ENCODE data around the gene SLC39A11. TPM values are rescaled to one million over a fixed set of nuclear protein-coding genes. Genes with fewer than 3 reads are reported as not detected.

Gene SLC39A11
- total RNA-seq, 1 experiment from 2014 or later, result 56.1 TPM

DNA sequence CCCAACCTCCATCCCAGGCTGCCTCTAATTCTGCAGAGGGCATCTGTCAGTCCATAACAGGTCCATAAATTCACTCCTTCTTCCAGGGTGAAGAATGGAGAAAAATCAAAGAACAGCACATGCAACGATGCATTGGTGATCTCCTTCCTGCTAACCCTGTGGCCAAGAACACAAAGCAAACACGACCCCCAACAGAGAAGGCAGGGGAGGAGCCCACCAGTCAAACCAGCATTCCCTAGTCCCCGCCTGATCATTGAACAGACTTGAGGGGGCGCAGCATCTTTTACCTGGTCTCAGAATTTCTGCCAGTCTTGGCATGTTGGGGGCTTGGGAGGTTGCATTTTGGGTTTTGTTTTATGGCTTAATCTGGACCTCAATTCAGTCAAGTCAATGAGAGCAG is 476.0 kb downstream of the SLC39A11 start:
- BruUV-seq (replicated peaks), result no TSS peak
- POLR2A ChIA-PET, result interaction anchor here (0.6 kb wide), 1 partner anchor 68 kb away, joined by 4 read pairs; no protein-coding TSS in a partner anchor
- CTCF ChIA-PET, result no interaction called here
- peaks cover 50% of the 10 kb centered on the region for H3K4me1 ChIP-seq (ENCODE audit: control insufficient read depth, insufficient read depth, low read length)
- in situ Hi-C loops (cut with HindIII; ENCODE audit: low pct_unique_long_range_greater_than_20kb, low sequenced_read_pairs), result no loop called here
- intact Hi-C loops (cut with micrococcal nuclease; ENCODE audit: unreplicated experiment), result no loop called here
- TF ChIP-seq POLR2AphosphoS5 (IDR thresholded peaks at IDR 0.05; ENCODE audit: low read depth, low read length) (no peak), TCF7L2 (IDR thresholded peaks at IDR 0.05; ENCODE audit: low read depth, low read length) (no peak), SIN3A (IDR thresholded peaks at IDR 0.05; ENCODE audit: borderline replicate concordance, insufficient read depth, low read depth, low read length) (no peak)
- TF ChIP-seq, protein P1, sequence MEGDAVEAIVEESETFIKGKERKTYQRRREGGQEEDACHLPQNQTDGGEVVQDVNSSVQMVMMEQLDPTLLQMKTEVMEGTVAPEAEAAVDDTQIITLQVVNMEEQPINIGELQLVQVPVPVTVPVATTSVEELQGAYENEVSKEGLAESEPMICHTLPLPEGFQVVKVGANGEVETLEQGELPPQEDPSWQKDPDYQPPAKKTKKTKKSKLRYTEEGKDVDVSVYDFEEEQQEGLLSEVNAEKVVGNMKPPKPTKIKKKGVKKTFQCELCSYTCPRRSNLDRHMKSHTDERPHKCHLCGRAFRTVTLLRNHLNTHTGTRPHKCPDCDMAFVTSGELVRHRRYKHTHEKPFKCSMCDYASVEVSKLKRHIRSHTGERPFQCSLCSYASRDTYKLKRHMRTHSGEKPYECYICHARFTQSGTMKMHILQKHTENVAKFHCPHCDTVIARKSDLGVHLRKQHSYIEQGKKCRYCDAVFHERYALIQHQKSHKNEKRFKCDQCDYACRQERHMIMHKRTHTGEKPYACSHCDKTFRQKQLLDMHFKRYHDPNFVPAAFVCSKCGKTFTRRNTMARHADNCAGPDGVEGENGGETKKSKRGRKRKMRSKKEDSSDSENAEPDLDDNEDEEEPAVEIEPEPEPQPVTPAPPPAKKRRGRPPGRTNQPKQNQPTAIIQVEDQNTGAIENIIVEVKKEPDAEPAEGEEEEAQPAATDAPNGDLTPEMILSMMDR (IDR thresholded peaks at IDR 0.05), result no peak
- TF ChIP-seq, protein P2, sequence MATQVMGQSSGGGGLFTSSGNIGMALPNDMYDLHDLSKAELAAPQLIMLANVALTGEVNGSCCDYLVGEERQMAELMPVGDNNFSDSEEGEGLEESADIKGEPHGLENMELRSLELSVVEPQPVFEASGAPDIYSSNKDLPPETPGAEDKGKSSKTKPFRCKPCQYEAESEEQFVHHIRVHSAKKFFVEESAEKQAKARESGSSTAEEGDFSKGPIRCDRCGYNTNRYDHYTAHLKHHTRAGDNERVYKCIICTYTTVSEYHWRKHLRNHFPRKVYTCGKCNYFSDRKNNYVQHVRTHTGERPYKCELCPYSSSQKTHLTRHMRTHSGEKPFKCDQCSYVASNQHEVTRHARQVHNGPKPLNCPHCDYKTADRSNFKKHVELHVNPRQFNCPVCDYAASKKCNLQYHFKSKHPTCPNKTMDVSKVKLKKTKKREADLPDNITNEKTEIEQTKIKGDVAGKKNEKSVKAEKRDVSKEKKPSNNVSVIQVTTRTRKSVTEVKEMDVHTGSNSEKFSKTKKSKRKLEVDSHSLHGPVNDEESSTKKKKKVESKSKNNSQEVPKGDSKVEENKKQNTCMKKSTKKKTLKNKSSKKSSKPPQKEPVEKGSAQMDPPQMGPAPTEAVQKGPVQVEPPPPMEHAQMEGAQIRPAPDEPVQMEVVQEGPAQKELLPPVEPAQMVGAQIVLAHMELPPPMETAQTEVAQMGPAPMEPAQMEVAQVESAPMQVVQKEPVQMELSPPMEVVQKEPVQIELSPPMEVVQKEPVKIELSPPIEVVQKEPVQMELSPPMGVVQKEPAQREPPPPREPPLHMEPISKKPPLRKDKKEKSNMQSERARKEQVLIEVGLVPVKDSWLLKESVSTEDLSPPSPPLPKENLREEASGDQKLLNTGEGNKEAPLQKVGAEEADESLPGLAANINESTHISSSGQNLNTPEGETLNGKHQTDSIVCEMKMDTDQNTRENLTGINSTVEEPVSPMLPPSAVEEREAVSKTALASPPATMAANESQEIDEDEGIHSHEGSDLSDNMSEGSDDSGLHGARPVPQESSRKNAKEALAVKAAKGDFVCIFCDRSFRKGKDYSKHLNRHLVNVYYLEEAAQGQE (IDR thresholded peaks at IDR 0.05; ENCODE audit: insufficient read depth in 1 of 2, low read depth in 2 of 2, low read length in 1 of 2), result no peak
- peak overlapping the region; percentile 72 for H3K27ac ChIP-seq (ENCODE audit: low read length)
- no peak overlapping the region for H3K4me3 ChIP-seq (ENCODE audit: low read depth in 2 of 2, low read length in 2 of 2)
- ATAC-seq (no peak), DNase-seq (ENCODE audit: low read depth, low spot score) (no peak)
- H3K36me3 ChIP-seq (ENCODE audit: control insufficient read depth, insufficient read depth, low read length), result no peaks in the 10 kb centered on the region
- no peaks in the 10 kb centered on the region for H3K27me3 ChIP-seq (ENCODE audit: control insufficient read depth, insufficient read depth, low read length)
- H3K9me3 ChIP-seq (ENCODE audit: control insufficient read depth, insufficient read depth, low read depth, low read length), result no peaks in the 10 kb centered on the region

DNA sequence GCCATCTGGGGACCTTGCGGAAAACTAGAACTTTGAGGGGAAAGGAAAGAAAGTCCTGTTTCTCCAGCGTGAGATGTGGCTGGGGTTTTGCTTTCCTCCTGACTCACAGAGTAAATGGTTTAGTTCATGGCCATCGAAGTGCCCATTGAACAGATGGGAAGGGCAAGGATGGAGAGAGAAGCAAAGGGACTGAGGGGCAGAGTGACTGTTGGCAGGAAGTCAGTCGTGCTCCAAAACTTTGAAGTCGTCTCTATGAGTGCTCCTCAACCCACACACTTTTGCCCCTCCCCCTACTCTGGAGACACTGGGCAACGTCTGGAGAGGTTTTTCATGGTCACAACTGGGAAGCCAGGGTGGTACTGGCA is 476.9 kb downstream of the SLC39A11 start:
- no peak overlapping the region for H3K4me3 ChIP-seq (ENCODE audit: low read depth in 2 of 2, low read length in 2 of 2)
- H3K9me3 ChIP-seq (ENCODE audit: control insufficient read depth, insufficient read depth, low read depth, low read length), result no peaks in the 10 kb centered on the region
- ChIA-PET CTCF (no interaction called here), POLR2A (no interaction called here)
- peak overlapping the region; percentile 72 for H3K27ac ChIP-seq (ENCODE audit: low read length)
- ATAC-seq, result no peak
- no peaks in the 10 kb centered on the region for H3K27me3 ChIP-seq (ENCODE audit: control insufficient read depth, insufficient read depth, low read length)
- intact Hi-C loops (cut with micrococcal nuclease; ENCODE audit: unreplicated experiment), result no loop called here
- no peak for TF ChIP-seq POLR2AphosphoS5 (IDR thresholded peaks at IDR 0.05; ENCODE audit: low read depth, low read length)
- TF ChIP-seq, protein P1 (IDR thresholded peaks at IDR 0.05), result no peak
- TF ChIP-seq, protein P2 (IDR thresholded peaks at IDR 0.05; ENCODE audit: insufficient read depth in 1 of 2, low read depth in 2 of 2, low read length in 1 of 2), result no peak
- TF ChIP-seq SIN3A (IDR thresholded peaks at IDR 0.05; ENCODE audit: borderline replicate concordance, insufficient read depth, low read depth, low read length), result no peak
- no peak for TF ChIP-seq TCF7L2 (IDR thresholded peaks at IDR 0.05; ENCODE audit: low read depth, low read length)
- no peak for DNase-seq (ENCODE audit: low read depth, low spot score)
- in situ Hi-C loops (cut with HindIII; ENCODE audit: low pct_unique_long_range_greater_than_20kb, low sequenced_read_pairs), result no loop called here
- H3K4me1 ChIP-seq (ENCODE audit: control insufficient read depth, insufficient read depth, low read length), result peaks cover 50% of the 10 kb centered on the region
- no peaks in the 10 kb centered on the region for H3K36me3 ChIP-seq (ENCODE audit: control insufficient read depth, insufficient read depth, low read length)
- no TSS peak for BruUV-seq (replicated peaks)

All from Panc1 (cell line).